Suprapubic skin (tissue), 4 donors: ENCODE measurements around the gene RABGAP1. TPM values are rescaled to one million over a fixed set of nuclear protein-coding genes. Genes with fewer than 3 reads are reported as not detected.

ENCODE experiments used
- DNase-seq, 2 donors: peaks; one replicate each; pipeline ENCODE4 v3.0.0-alpha.2; 2019; ENCODE audit warnings: low spot score in 2 of 2
- H3K27ac ChIP-seq: fragments of 200-600 bp; sonication (generic); one replicate; pipeline ENCODE4 v1.5.1; 2019
- H3K27me3 ChIP-seq: fragments of 200-600 bp; sonication (generic); one replicate; pipeline ENCODE4 v1.5.1; 2019
- H3K36me3 ChIP-seq: fragments of 200-600 bp; sonication (generic); one replicate; pipeline ENCODE4 v1.5.1; 2019
- H3K4me1 ChIP-seq: fragments of 200-600 bp; sonication (generic); one replicate; pipeline ENCODE4 v1.5.1; 2019
- H3K4me3 ChIP-seq: fragments of 200-600 bp; sonication (generic); one replicate; pipeline ENCODE4 v1.5.1; 2019; ENCODE audit warnings: mild to moderate bottlenecking
- H3K9me3 ChIP-seq: fragments of 200-600 bp; sonication (generic); one replicate; pipeline ENCODE4 v1.5.1; 2019
- EP300 ChIP-seq: sonication (generic); formaldehyde crosslinking; IDR thresholded peaks from one replicate; pipeline ENCODE4 v1.6.1; 2017; ENCODE audit warnings: antibody characterized with exemption
- POLR2A ChIP-seq, 2 donors: fragments of 450-650 bp; IDR thresholded peaks; one replicate each; pipeline ENCODE4 v1.6.1; 2017; ENCODE audit warnings: antibody characterized with exemption in 2 of 2, mild to moderate bottlenecking in 2 of 2, moderate library complexity in 2 of 2
- POLR2AphosphoS5 ChIP-seq, 3 donors: sonication (generic); formaldehyde crosslinking; IDR thresholded peaks; one replicate each; pipeline ENCODE4 v1.6.1; 2017; ENCODE audit warnings: antibody characterized with exemption in 3 of 3
- WGBS: methylation state at CpG from one replicate; pipeline ENCODE4 v1.1.5; 2018; 5-methylcytosine and 5-hydroxymethylcytosine counted together
- total RNA-seq, 4 donors: library from RNA; depleted of rRNA; stranded (reverse); fragments of >200 nt; gene quantifications; one replicate each; pipeline ENCODE4 v1.1.0, GENCODE V29; 2016
- TF ChIP-seq, protein P1 (sequence below), 2 donors: fragments of 200-600 bp in 1 of 2; fragments of 450-650 bp in 1 of 2; sonication (generic) in 1 of 2; IDR thresholded peaks; one replicate each; pipeline ENCODE4 v1.5.1; 2016 to 2019; ENCODE audit warnings: antibody characterized with exemption in 2 of 2, mild to moderate bottlenecking in 1 of 2, moderate library complexity in 1 of 2

RABGAP1 gene
- total RNA-seq, 4 donors from 2014 or later: 31.4 to 115 (median 64.4) TPM

DNA sequence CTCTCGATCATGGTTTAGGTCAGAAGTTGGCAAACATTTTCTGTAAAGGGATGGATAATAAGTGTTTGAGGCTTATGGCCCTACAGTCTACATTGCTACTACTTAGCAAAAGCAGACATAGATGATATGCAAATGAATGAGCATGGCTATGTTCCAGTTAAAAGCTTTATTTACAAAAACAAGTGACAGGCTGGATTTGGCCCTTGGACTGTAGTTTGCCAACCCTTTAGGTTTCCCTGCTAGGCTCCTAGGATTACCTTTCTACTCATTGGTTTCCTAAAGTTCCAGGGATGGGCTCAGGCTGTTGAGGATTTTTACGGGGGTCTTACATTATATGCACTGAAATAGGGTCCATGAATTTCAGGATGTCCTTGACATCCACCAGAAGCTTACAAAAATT lies 150.1 kb downstream of the RABGAP1 start:
- no peaks in the 10 kb centered on the region for H3K9me3 ChIP-seq
- H3K4me1 ChIP-seq: no peaks in the 10 kb centered on the region
- no peak overlapping the region for H3K27ac ChIP-seq
- no peaks in the 10 kb centered on the region for H3K27me3 ChIP-seq
- peaks cover 79% of the 10 kb centered on the region for H3K36me3 ChIP-seq
- TF ChIP-seq POLR2AphosphoS5 (IDR thresholded peaks at IDR 0.05): no peak
- TF ChIP-seq POLR2A (IDR thresholded peaks at IDR 0.05): no peak
- TF ChIP-seq EP300: no peak
- TF ChIP-seq, protein P1, sequence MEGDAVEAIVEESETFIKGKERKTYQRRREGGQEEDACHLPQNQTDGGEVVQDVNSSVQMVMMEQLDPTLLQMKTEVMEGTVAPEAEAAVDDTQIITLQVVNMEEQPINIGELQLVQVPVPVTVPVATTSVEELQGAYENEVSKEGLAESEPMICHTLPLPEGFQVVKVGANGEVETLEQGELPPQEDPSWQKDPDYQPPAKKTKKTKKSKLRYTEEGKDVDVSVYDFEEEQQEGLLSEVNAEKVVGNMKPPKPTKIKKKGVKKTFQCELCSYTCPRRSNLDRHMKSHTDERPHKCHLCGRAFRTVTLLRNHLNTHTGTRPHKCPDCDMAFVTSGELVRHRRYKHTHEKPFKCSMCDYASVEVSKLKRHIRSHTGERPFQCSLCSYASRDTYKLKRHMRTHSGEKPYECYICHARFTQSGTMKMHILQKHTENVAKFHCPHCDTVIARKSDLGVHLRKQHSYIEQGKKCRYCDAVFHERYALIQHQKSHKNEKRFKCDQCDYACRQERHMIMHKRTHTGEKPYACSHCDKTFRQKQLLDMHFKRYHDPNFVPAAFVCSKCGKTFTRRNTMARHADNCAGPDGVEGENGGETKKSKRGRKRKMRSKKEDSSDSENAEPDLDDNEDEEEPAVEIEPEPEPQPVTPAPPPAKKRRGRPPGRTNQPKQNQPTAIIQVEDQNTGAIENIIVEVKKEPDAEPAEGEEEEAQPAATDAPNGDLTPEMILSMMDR (IDR thresholded peaks at IDR 0.05): no peak
- 92% methylated on average over 2 of the region's 2 CpGs for WGBS
- H3K4me3 ChIP-seq: no peak overlapping the region
- no peak for DNase-seq

DNA sequence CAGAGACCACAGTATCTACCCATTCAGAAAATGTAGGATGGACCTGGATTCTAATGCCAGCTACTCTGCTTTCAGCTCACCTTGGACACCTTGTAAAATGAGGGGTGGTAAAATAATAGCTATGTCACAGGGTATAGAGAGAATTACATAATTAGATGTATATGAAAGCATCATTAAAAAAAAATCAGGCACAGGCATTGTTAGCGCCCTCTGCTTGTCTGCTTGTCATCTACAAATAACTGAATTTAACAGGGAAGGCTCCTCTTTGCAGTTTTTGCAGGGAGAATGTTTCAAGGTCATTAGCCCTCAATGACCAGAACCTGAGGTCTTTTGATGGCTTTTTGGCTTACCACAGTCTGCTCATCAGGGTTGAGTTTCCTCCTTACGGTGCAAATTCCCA lies 150.6 kb downstream of the RABGAP1 start:
- DNase-seq: no peak
- no peaks in the 10 kb centered on the region for H3K4me1 ChIP-seq
- no peaks in the 10 kb centered on the region for H3K27me3 ChIP-seq
- H3K36me3 ChIP-seq: peaks cover 84% of the 10 kb centered on the region
- no peaks in the 10 kb centered on the region for H3K9me3 ChIP-seq
- TF ChIP-seq, protein P1 (IDR thresholded peaks at IDR 0.05): no peak
- TF ChIP-seq POLR2A (IDR thresholded peaks at IDR 0.05) (no peak), EP300 (no peak), POLR2AphosphoS5 (IDR thresholded peaks at IDR 0.05) (no peak)
- 92% methylated on average over 2 of the region's 2 CpGs for WGBS
- H3K27ac ChIP-seq: no peak overlapping the region
- H3K4me3 ChIP-seq: no peak overlapping the region

DNA sequence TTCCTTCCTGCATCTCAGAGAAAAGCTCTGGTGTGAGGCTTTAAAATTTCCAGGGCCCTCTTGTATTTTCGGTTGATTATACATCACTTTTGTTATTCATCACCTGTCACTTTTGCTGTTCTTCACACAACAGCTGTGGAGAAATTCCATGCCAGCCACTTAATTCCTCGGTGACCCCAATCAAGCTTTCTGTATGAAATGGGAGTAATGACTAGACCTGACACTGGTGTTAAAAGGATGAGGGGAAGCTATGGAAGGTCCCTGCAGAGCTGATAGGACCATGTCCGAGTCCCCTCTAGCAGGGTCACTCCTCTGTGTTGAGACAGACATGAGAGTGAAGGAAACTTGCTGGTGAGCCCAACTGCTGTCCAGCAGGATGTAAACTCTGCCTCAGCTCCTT lies 152.3 kb downstream of the RABGAP1 start:
- 89% methylated on average over 3 of the region's 3 CpGs for whole genome bisulfite sequencing
- H3K4me3 ChIP-seq: no peak overlapping the region
- TF ChIP-seq POLR2AphosphoS5 (IDR thresholded peaks at IDR 0.05) (no peak), EP300 (no peak), POLR2A (IDR thresholded peaks at IDR 0.05) (no peak)
- TF ChIP-seq, protein P1 (IDR thresholded peaks at IDR 0.05): no peak
- H3K9me3 ChIP-seq: no peaks in the 10 kb centered on the region
- H3K27me3 ChIP-seq: no peaks in the 10 kb centered on the region
- DNase-seq: no peak
- H3K36me3 ChIP-seq: peaks cover 91% of the 10 kb centered on the region
- H3K4me1 ChIP-seq: no peaks in the 10 kb centered on the region
- H3K27ac ChIP-seq: no peak overlapping the region

DNA sequence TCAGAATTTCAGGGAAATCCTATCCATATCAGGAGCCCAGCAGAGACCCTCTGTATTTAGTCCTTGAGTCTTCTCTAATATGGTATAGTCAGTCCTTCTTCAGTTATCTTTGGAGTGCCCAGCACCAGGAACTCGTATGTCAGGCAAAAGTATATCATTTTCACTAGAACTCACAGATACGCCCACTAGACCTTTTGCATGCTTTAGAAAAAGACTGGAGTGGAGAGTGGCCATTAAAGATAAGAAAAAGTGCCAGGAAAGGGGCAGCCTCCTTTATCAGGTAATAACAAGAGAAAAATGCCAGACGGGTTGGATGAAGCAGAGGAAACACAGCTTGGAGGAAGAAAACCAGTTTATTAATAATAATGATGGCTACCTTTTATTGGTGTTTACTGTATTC lies 156.2 kb downstream of the RABGAP1 start:
- Histone ChIP-seq H3K4me1 (no peaks in the 10 kb centered on the region), H3K27ac (no peak overlapping the region), H3K36me3 (peaks cover 93% of the 10 kb centered on the region), H3K4me3 (no peak overlapping the region), H3K9me3 (no peaks in the 10 kb centered on the region), H3K27me3 (no peaks in the 10 kb centered on the region)
- no peak for DNase-seq
- WGBS: 90% methylated on average over 3 of the region's 3 CpGs
- TF ChIP-seq EP300: no peak
- TF ChIP-seq, protein P1 (IDR thresholded peaks at IDR 0.05): no peak
- no peak for TF ChIP-seq POLR2AphosphoS5 (IDR thresholded peaks at IDR 0.05)
- no peak for TF ChIP-seq POLR2A (IDR thresholded peaks at IDR 0.05)

DNA sequence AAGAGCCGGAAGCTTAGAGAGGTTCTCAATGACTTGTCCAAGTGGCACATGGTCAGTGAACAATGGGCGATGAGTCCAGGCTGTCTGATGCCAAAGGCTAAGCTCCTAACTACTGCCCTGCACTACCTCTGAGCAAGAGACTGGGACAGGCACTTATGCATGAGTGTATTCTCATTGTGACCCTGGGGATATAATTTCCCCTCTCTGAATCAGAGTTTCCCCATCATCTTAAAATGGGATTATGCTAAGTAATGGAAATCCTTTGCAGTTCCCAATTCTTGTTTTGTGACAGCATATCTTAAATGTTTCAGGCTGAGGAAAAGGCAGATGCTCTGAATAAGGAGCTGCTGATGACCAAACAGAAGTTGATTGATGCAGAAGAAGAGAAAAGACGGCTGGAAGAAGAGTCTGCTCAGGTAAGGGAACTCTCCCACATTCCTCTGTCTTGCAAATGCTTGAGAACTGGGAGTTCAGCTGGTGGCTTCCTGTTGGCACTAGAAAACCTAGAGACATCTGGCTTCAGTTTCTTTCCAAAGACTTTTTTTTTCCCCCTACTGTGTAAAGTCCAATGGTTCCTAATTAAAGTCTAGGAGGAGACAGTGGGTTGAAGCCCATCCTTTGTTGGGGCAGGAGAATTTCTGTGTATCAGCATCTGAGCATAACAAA lies 156.7 kb downstream of the RABGAP1 start:
- Histone ChIP-seq H3K27ac (no peak overlapping the region), H3K36me3 (peaks cover 93% of the 10 kb centered on the region), H3K4me1 (no peaks in the 10 kb centered on the region), H3K9me3 (no peaks in the 10 kb centered on the region), H3K27me3 (no peaks in the 10 kb centered on the region), H3K4me3 (no peak overlapping the region)
- whole genome bisulfite sequencing: 90% methylated on average over 3 of the region's 3 CpGs
- no peak for DNase-seq
- TF ChIP-seq POLR2A (IDR thresholded peaks at IDR 0.05): no peak
- no peak for TF ChIP-seq POLR2AphosphoS5 (IDR thresholded peaks at IDR 0.05)

DNA sequence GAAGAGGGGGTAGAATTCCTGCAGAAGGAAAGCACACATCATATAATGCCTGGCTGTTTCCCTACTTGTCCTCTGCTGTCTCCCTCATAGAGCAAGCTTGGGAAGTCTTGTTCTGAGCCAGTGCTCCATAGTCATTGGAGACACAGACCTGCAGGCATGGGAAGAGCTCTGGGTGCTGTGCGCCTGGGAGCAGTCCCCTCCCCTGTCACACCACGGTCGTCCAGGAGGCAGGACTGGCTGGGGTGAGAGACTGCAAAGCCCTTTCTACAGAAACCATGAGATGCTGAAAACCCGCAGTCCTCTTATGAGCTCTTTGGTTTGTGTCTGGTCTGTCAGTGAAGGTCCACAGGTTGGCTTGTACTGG lies 157.3 kb downstream of the RABGAP1 start:
- WGBS: 100% methylated on average over 2 of the region's 4 CpGs
- Histone ChIP-seq H3K36me3 (peaks cover 93% of the 10 kb centered on the region), H3K4me1 (no peaks in the 10 kb centered on the region), H3K9me3 (no peaks in the 10 kb centered on the region), H3K27ac (no peak overlapping the region), H3K4me3 (no peak overlapping the region), H3K27me3 (no peaks in the 10 kb centered on the region)
- no peak for DNase-seq
- TF ChIP-seq POLR2A (IDR thresholded peaks at IDR 0.05): no peak
- no peak for TF ChIP-seq POLR2AphosphoS5 (IDR thresholded peaks at IDR 0.05)
- no peak for TF ChIP-seq EP300
- TF ChIP-seq, protein P1 (IDR thresholded peaks at IDR 0.05): no peak
